ENCODE data around the gene CLK4.

DNA sequence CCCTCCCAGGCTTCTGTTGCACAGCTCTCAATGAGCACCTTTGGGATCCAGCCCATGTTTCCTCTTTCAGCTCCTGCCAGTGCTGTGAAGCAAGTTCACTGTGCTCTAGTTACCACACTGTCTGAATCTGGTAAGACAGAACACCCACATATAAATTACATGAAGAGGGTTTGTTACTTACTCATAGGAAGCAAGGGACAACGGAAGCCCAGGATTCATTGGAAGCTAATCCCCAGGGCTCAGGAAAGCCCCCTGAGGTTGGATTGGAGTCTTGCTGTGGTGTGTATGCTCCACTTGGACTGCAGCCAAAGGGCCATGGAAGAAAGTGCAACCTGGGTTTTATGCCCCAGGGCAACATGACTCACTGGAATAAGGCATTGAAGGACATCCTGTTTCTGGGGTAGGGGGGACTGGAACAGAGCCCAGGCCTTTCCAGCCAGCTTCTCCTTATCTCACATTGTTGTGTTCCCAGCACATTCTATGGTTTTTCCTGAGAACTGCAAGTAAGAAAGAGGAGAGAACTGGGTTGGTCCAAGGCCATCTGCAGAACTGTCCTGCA, 15.6 kb upstream of the CLK4 start:
- TF ChIP-seq EZH2phosphoT487 (IDR thresholded peaks at IDR 0.05; ENCODE audit: insufficient read depth, low read depth): no peak
- no peak for TF ChIP-seq EZH2 (IDR thresholded peaks at IDR 0.05; ENCODE audit: insufficient read depth, poor library complexity, severe bottlenecking)

All from GM23248 (cell line).